GM10266 (cell line): ENCODE data around the gene ECM2.
A peak's percentile ranks its signal among the peaks of the same experiment; 100 is the strongest.

Experiments used
- DNase-seq: peaks from one replicate; pipeline ENCODE4 v3.0.0; 2012; ENCODE audit errors: extremely low spot score
- TF ChIP-seq, protein P1 (sequence below): IDR thresholded peaks from 2 replicates; pipeline ENCODE4 v1.5.1; 2012; ENCODE audit warnings: mild to moderate bottlenecking, low read depth; ENCODE audit not compliant: control insufficient read depth, insufficient read depth; ENCODE audit errors: missing control alignments

The ECM2 gene

DNA sequence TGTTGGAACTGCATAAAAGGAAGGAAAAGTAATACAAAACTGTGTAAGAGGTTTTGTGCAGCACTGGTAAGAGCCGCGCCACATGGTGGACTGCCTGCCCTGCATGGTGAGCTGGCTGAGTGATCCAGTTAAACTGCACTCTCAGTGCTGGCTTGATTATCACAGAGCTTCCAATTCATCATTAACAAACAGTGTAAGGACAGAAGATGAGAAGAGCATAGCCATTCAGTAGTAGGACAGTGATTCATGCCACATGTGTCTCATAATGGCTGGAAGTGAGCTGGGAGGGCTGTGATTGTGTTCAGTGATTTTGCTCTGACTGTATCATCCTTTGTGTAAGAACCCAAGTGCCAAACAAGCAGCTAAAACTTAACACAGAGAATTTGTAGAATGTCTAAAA, 67.6 kb downstream of the ECM2 start:
- no peak for DNase-seq
- TF ChIP-seq, protein P1, sequence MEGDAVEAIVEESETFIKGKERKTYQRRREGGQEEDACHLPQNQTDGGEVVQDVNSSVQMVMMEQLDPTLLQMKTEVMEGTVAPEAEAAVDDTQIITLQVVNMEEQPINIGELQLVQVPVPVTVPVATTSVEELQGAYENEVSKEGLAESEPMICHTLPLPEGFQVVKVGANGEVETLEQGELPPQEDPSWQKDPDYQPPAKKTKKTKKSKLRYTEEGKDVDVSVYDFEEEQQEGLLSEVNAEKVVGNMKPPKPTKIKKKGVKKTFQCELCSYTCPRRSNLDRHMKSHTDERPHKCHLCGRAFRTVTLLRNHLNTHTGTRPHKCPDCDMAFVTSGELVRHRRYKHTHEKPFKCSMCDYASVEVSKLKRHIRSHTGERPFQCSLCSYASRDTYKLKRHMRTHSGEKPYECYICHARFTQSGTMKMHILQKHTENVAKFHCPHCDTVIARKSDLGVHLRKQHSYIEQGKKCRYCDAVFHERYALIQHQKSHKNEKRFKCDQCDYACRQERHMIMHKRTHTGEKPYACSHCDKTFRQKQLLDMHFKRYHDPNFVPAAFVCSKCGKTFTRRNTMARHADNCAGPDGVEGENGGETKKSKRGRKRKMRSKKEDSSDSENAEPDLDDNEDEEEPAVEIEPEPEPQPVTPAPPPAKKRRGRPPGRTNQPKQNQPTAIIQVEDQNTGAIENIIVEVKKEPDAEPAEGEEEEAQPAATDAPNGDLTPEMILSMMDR, result no peak

DNA sequence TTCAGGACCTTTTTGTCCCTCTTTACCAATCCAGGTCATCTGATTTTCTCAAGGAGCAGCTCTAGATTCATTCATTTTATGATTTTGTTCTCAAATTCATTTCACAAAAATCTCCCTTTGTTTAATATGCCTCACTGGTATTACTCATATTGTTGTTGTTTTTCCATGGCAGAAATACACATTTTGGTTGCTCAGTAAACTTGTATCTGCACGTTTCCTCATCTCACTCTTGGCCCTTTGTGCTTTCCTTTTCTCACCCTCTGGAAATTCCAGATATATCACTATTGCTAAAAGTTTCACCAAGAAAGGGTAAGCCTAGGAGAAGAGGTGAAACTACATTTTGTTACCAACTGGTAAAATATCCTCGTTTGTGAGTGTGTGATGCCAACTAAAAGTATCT, 68.3 kb downstream of the ECM2 start:
- TF ChIP-seq, protein P1, result no peak
- no peak for DNase-seq

DNA sequence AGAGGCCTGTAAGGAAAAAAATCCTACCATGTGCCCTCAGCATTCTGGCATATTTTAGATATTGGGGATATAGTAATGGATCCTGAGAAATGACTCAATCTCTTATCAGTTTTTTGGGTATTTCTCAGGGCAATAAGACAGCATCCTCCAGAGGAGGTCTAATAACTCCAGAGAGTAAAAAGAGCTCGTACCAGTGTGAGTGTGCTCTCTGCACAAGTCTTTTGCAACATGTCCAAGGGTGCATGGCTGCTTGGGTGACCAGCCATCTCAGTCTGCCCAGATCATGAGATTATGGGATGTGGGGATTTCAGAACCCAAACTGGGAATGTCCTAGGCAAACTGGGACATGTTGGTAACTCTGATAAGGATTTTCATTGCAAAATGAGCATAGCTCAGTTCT, 68.7 kb downstream of the ECM2 start:
- DNase-seq, result no peak
- TF ChIP-seq, protein P1, result no peak

DNA sequence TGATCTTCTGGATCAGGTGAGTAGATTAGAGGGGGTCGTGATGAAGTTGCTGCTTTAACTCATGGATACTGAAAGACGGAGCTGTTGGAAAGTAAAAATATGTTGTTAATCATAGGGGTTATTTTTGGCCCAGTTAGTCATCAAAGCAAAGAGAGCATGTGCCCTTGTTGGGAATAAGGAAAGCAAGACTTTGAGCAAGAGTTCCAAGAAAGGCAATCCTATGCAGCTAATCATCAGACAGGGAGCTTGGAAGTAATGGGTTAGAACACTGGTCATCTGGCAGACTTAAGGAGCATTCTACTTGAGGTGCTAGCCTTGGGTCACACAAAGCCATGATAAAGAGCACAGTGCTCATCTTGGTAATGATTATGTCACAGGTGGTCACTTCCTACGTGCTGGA, 71.8 kb downstream of the ECM2 start:
- DNase-seq, result no peak
- TF ChIP-seq, protein P1, result no peak

DNA sequence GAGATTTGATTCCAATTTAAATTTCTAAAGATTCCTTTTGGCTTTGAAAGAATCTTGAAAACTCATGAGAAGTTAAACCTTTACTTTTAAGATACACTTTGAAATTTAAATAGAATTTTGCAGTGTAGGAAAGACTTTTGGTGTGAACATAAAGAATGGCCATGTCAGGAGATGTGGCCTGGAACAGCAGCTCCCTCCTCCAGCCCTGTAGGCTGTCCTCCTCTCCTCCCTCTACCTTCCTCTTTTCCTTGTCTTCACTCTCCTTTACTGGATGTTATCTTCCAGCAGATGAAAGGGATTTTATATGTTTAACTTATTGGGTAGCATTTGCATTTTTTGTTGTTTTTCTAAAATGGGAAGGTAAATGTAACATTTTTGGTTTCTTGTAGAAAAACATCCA, 72.4 kb downstream of the ECM2 start:
- TF ChIP-seq, protein P1, result no peak
- DNase-seq, result no peak

DNA sequence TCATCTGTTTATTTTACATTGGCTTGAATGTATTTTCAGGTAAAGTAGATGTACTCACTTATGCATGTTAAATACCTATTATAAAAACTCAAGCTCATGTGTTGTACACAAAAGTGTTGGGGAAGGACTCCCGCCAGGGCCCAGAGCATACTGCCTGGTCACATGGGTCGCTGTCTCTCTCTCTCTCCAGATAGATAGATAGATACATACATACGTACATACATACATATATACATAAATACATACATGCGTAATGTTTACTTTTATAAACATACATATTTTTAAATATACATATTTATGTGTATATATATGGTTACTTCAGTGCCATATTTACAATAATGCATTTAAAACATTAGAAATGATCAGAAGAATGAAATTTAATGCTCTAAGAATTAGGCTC, 78.2 kb downstream of the ECM2 start:
- TF ChIP-seq, protein P1, result no peak
- no peak for DNase-seq

DNA sequence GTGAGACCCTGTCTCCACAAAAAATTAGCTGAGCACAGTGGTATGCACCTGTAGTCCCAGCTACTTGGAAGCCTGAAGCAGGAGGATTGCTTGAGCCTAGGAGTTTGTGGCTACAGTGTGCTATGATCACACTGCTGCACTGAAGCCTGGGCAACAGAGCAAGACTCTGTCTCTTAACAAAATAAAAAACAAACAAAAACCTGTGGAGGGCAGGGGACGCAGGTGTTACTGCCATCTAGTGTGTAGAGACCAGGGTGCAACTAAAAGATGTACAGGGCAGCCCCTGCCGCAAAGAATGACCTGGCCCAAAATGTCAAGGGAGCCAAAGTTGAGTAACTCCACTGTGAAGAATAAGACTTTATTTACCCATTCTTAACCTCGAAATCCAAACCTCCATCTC, 80.6 kb downstream of the ECM2 start:
- no peak for DNase-seq
- TF ChIP-seq, protein P1, result peak; percentile 21
